K562 (cell line): ENCODE results near the gene SORCS1. TPM values are rescaled to one million over a fixed set of nuclear protein-coding genes. Genes with fewer than 3 reads are reported as not detected.

ENCODE experiments used
- ATAC-seq: fragments of 200-7000 bp; cut with Tn5 transposase; 3 replicates; pipeline ENCODE4 v1.9.1; 2020; ENCODE audit warnings: moderate library complexity
- BruUV-seq: library from RNA; stranded (reverse); fragments of 400-500 nt; replicated peaks from 2 replicates; lab custom pipeline; 2021; lab: Mats Ljungman, UMichigan
- CTCF ChIA-PET: fragments of 300-600 bp; formaldehyde crosslinking; extraction: SDS; loops from one replicate; lab custom pipeline; 2021; ENCODE audit warnings: low intra/inter-chr PET ratio; lab: Yijun Ruan, JAX
- POLR2A ChIA-PET: fragments of 300-600, 350-650 bp; sonication (Branson Sonifier 250); formaldehyde crosslinking; extraction: SDS; loops from one replicate; lab custom pipeline; 2021; ENCODE audit warnings: antibody characterized with exemption, inconsistent platforms; lab: Yijun Ruan, JAX
- DNase-seq, 4 experiments: peaks; one replicate each; pipeline versions ENCODE4 v3.0.0 to v3.0.0-alpha.2; 2011 to 2018; ENCODE audit warnings: low spot score in 3 of 4, mixed read lengths in 3 of 4; ENCODE audit errors: extremely low read depth in 1 of 4
- FAIRE-seq: peaks from 2 replicates; lab custom pipeline; 2011; peaks lifted over from hg19 to GRCh38; lab: Jason Lieb, UNC
- H2AFZ ChIP-seq: 2 replicates; pipeline ENCODE4 v1.6.0; 2011; ENCODE audit warnings: low read depth, low read length, control low read depth, inconsistent platforms
- H3K27ac ChIP-seq: fragments of 200-600 bp; 3 replicates; pipeline ENCODE4 v1.8.0; 2011; ENCODE audit warnings: low read depth, mild to moderate bottlenecking, control low read depth, inconsistent platforms, low read length, moderate library complexity, mixed read lengths; ENCODE audit errors: extremely low read depth
- H3K27me3 ChIP-seq, 2 experiments: fragments of 300-600 bp in 1 of 2; 2 replicates in 1 of 2; 3 replicates in 1 of 2; pipeline versions ENCODE4 v1.6.0 to v1.8.0; 2011; ENCODE audit warnings: inconsistent platforms in 2 of 2, low read length in 2 of 2, mild to moderate bottlenecking in 1 of 2, mixed read lengths in 1 of 2, moderate library complexity in 1 of 2; ENCODE audit not compliant: control insufficient read depth in 2 of 2, insufficient read depth in 2 of 2
- H3K36me3 ChIP-seq: fragments of 300-600 bp; 3 replicates; pipeline ENCODE4 v1.8.0; 2011; ENCODE audit warnings: mild to moderate bottlenecking, low read length, inconsistent platforms; ENCODE audit not compliant: control insufficient read depth, insufficient read depth
- H3K4me1 ChIP-seq, 2 experiments: fragments of 200-600 bp in 1 of 2; replicated peaks in 1 of 2; 2 replicates in 1 of 2; 3 replicates in 1 of 2; pipeline versions ENCODE4 v1.5.1 to v1.8.0; 2011; ENCODE audit warnings: inconsistent platforms in 2 of 2, low read length in 2 of 2, mild to moderate bottlenecking in 1 of 2, mixed read lengths in 1 of 2, moderate library complexity in 1 of 2; ENCODE audit not compliant: control insufficient read depth in 2 of 2, insufficient read depth in 2 of 2
- H3K4me2 ChIP-seq: 2 replicates; pipeline ENCODE4 v1.6.1; 2011; ENCODE audit warnings: low read length, control low read depth, inconsistent platforms, mixed read lengths; ENCODE audit not compliant: insufficient read depth
- H3K4me3 ChIP-seq: fragments of 200-600 bp; sonication (generic), shearing (Covaris generic); 2 replicates; pipeline ENCODE4 v1.5.1; 2016; ENCODE audit warnings: control low read depth, inconsistent platforms
- H3K79me2 ChIP-seq: fragments of 200-600 bp; 3 replicates; pipeline ENCODE4 v1.8.0; 2011; ENCODE audit warnings: low read length, inconsistent platforms; ENCODE audit not compliant: control insufficient read depth, insufficient read depth
- H3K9ac ChIP-seq, 2 experiments: 2 replicates each; pipeline versions ENCODE4 v1.6.0 to v1.6.1; 2011; ENCODE audit warnings: low read depth in 2 of 2, low read length in 2 of 2, control low read depth in 1 of 2, inconsistent platforms in 1 of 2, mild to moderate bottlenecking in 1 of 2, mixed read lengths in 1 of 2; ENCODE audit not compliant: insufficient read depth in 1 of 2
- H3K9me1 ChIP-seq: one replicate; pipeline ENCODE4 v1.6.0; 2011; ENCODE audit warnings: inconsistent platforms, mild to moderate bottlenecking, low read length, moderate library complexity; ENCODE audit not compliant: control insufficient read depth, insufficient read depth
- H3K9me3 ChIP-seq: replicated peaks from 2 replicates; pipeline ENCODE4 v1.5.1; 2011; ENCODE audit warnings: low read depth, low read length, inconsistent platforms; ENCODE audit not compliant: control insufficient read depth, insufficient read depth
- H4K20me1 ChIP-seq: replicated peaks from 2 replicates; pipeline ENCODE4 v1.6.1; 2011; ENCODE audit warnings: low read length, inconsistent platforms, mixed read lengths; ENCODE audit not compliant: control insufficient read depth, insufficient read depth
- ARID4B ChIP-seq: sonication (generic); formaldehyde crosslinking; IDR thresholded peaks from 2 replicates; pipeline ENCODE4 v1.8.0; 2022; ENCODE audit warnings: mild to moderate bottlenecking, missing genetic modification reagents
- BCL6 ChIP-seq: fragments of 250-450 bp; sonication (Bioruptor Pico); IDR thresholded peaks from 2 replicates; pipeline ENCODE4 v1.4.0; 2020
- CTBP1 ChIP-seq: fragments of 450-650 bp; IDR thresholded peaks from 2 replicates; pipeline ENCODE4 v1.6.1; 2016; ENCODE audit warnings: borderline replicate concordance
- DNMT1 ChIP-seq: fragments of 450-650 bp; IDR thresholded peaks from 2 replicates; pipeline ENCODE4 v1.6.1; 2016; ENCODE audit warnings: antibody characterized with exemption, mild to moderate bottlenecking
- NCOA2 ChIP-seq, 2 experiments: fragments of 450-650 bp; IDR thresholded peaks; 2 replicates each; pipeline ENCODE4 v1.6.1; 2018; ENCODE audit warnings: mild to moderate bottlenecking in 2 of 2, moderate library complexity in 1 of 2; ENCODE audit not compliant: partially characterized antibody in 2 of 2
- RBM22 ChIP-seq: fragments of 200-400 bp; formaldehyde crosslinking; IDR thresholded peaks from 2 replicates; pipeline ENCODE4 v1.6.1; 2018; ENCODE audit warnings: low read length, low read depth; ENCODE audit not compliant: poor library complexity, severe bottlenecking
- TBP ChIP-seq: optimal IDR thresholded peaks from 2 replicates; pipeline ENCODE3; 2011; ENCODE audit warnings: low read depth, low read length, improper control_type of control experiment
- VEZF1 ChIP-seq: fragments of 200-800 bp; sonication (Bioruptor generic); IDR thresholded peaks from 2 replicates; pipeline ENCODE4 v1.6.1; 2017; ENCODE audit warnings: missing genetic modification characterization, missing compliant biosample characterization
- ZBTB11 ChIP-seq, 3 experiments: fragments of 200-800 bp in 1 of 3; fragments of 250-450 bp in 1 of 3; fragments of 450-650 bp in 1 of 3; sonication (Bioruptor Pico) in 1 of 3; sonication (Bioruptor generic) in 1 of 3; formaldehyde crosslinking in 1 of 3; IDR thresholded peaks; 2 replicates each; pipeline versions ENCODE4 v1.6.1 to v1.8.0; 2016 to 2022; ENCODE audit warnings: mild to moderate bottlenecking in 2 of 3, missing genetic modification characterization in 2 of 3, missing compliant biosample characterization in 1 of 3, moderate library complexity in 1 of 3
- ZNF263 ChIP-seq: sonication (generic); formaldehyde crosslinking; IDR thresholded peaks from 2 replicates; pipeline ENCODE4 v1.8.0; 2022; ENCODE audit warnings: mild to moderate bottlenecking, missing genetic modification reagents, borderline replicate concordance
- ZNF57 ChIP-seq: fragments of 450-650 bp; formaldehyde crosslinking; IDR thresholded peaks from 2 replicates; pipeline ENCODE4 v1.4.0; 2020; ENCODE audit warnings: mild to moderate bottlenecking, moderate library complexity
- ZNF764 ChIP-seq: fragments of 250-450 bp; sonication (Bioruptor Pico); IDR thresholded peaks from 2 replicates; pipeline ENCODE4 v1.4.0; 2020; ENCODE audit warnings: low read depth, mild to moderate bottlenecking, moderate library complexity
- in situ Hi-C: fragments of 300-500 bp; cut with MboI; formaldehyde crosslinking; loops from 4 replicates; pipeline ENCODE4 v1.15.0; 2018; ENCODE audit warnings: inconsistent platforms, mixed read lengths
- intact Hi-C: fragments of 100-400 bp; cut with micrococcal nuclease; formaldehyde crosslinking; loops from 2 replicates; pipeline ENCODE4 v1.14.2; 2022
- polyA plus RNA-seq, 8 experiments: library from polyadenylated mRNA; depleted of rRNA in 4 of 8; stranded (reverse) in 5 of 8; unstranded in 3 of 8; fragments of >200 nt; fragmentation: Nextera tagmentation in 2 of 8; fragmentation: Illumina TruSeq in 1 of 8; extraction: Ambion mirVana in 2 of 8; extraction: Trizol in 1 of 8; gene quantifications; 2 replicates each; pipeline versions ENCODE4 v1.2.1 to v1.2.3, GENCODE V29; 2011 to 2014; ENCODE audit warnings: inconsistent platforms in 1 of 8, missing spikeins in 1 of 8
- total RNA-seq, 7 experiments: library from RNA; depleted of rRNA in 6 of 7; stranded (reverse); fragments of >200 nt in 6 of 7; fragmentation: Illumina TruSeq in 2 of 7; extraction: Trizol in 2 of 7; gene quantifications; 2 replicates each; pipeline versions ENCODE4 v1.2.1 to v1.2.3, GENCODE V29; 2011 to 2021; ENCODE audit warnings: low replicate concordance in 1 of 7

Gene SORCS1
- total and polyA plus RNA-seq, 9 of the 15 experiments (the other 6 are each of a cell fraction or from before 2014, with no cell fraction given), result 1.5 to 3.9 (median 2.7) TPM

GRCh38 chr10:106679314-106679713 is 485.2 kb downstream of the SORCS1 start:
- ChIA-PET POLR2A (no interaction called here), CTCF (interaction anchor here (0.7 kb wide), 1 partner anchor 54 kb away, joined by 3 read pairs; no protein-coding TSS in a partner anchor)
- BruUV-seq, result no TSS peak
- no peaks in the 10 kb centered on the region for H3K9me1 ChIP-seq
- H3K27me3 ChIP-seq, result no peaks in the 10 kb centered on the region
- H3K36me3 ChIP-seq, result no peaks in the 10 kb centered on the region
- H3K27ac ChIP-seq, result no peak overlapping the region
- H3K79me2 ChIP-seq, result no peaks in the 10 kb centered on the region
- intact Hi-C loops (no loop called here), in situ Hi-C loops (no loop called here)
- no peak overlapping the region for H3K4me3 ChIP-seq
- no peaks in the 10 kb centered on the region for H3K4me1 ChIP-seq
- FAIRE-seq (no peak), ATAC-seq (no peak), DNase-seq (no peak)
- no peaks in the 10 kb centered on the region for H4K20me1 ChIP-seq
- no peak overlapping the region for H3K9ac ChIP-seq
- H3K4me2 ChIP-seq, result no peak overlapping the region
- H3K9me3 ChIP-seq, result no peaks in the 10 kb centered on the region
- no peak overlapping the region for H2AFZ ChIP-seq
- TF ChIP-seq ARID4B (CRISPR knock-in tag) (no peak), ZBTB11 (CRISPR knock-in tag; IDR thresholded peaks at IDR 0.05) (no peak), BCL6 (CRISPR knock-in tag) (no peak), DNMT1 (no peak), CTBP1 (no peak), NCOA2 (IDR thresholded peaks at IDR 0.05; ENCODE audit: partially characterized antibody in 2 of 2) (no peak), ZNF263 (CRISPR knock-in tag) (no peak), TBP (no peak), RBM22 (no peak), ZNF764 (no peak), ZNF57 (CRISPR knock-in tag) (no peak), VEZF1 (CRISPR knock-in tag) (no peak)
